ENCODE results near the gene DGCR2.

DNA sequence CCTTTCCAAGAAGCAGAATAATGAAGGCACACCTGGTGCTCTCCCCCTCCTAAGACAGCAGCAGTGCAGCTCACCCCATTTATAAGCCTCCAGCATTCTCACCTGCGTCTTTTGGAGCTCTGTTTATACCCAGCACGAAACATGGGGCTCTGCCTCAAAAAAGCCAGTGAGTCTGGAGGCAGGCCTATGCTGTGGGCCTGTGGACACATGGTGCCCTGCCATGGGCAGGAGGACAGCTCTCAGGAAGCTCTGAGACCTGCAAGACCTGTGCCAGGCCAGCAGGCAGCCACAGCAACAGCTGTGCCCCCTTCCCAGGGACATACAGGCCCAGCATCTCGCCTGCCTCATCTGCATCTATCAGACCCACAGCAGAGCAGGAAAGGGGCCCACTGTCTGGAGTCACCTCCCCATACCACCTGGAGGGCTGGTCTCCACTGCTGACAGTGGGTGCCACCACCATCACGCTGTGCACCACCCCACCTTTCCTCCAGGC, 64.2 kb downstream of the DGCR2 start:
- TF ChIP-seq, protein P1, sequence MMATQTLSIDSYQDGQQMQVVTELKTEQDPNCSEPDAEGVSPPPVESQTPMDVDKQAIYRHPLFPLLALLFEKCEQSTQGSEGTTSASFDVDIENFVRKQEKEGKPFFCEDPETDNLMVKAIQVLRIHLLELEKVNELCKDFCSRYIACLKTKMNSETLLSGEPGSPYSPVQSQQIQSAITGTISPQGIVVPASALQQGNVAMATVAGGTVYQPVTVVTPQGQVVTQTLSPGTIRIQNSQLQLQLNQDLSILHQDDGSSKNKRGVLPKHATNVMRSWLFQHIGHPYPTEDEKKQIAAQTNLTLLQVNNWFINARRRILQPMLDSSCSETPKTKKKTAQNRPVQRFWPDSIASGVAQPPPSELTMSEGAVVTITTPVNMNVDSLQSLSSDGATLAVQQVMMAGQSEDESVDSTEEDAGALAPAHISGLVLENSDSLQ (IDR thresholded peaks at IDR 0.05): no peak
- TF ChIP-seq ARNT (IDR thresholded peaks at IDR 0.05): no peak
- TF ChIP-seq FOXM1 (IDR thresholded peaks at IDR 0.05; ENCODE audit: borderline replicate concordance): no peak
- TF ChIP-seq CTBP1 (IDR thresholded peaks at IDR 0.05; ENCODE audit: borderline replicate concordance): no peak
- no peak for TF ChIP-seq SP1 (IDR thresholded peaks at IDR 0.05)
- no peak for TF ChIP-seq ELF4 (IDR thresholded peaks at IDR 0.05)
- TF ChIP-seq SUZ12 (IDR thresholded peaks at IDR 0.05): no peak
- TF ChIP-seq FOXK2 (IDR thresholded peaks at IDR 0.05): no peak
- TF ChIP-seq HDGF (IDR thresholded peaks at IDR 0.05; ENCODE audit: borderline replicate concordance): no peak
- TF ChIP-seq BHLHE40 (IDR thresholded peaks at IDR 0.05; ENCODE audit: borderline replicate concordance): no peak
- no peak for TF ChIP-seq NFRKB (IDR thresholded peaks at IDR 0.05)
- no peak for TF ChIP-seq TARDBP (IDR thresholded peaks at IDR 0.05)
- TF ChIP-seq L3MBTL2 (conservative IDR thresholded peaks at IDR 0.05): no peak

Data from HEK293T (cell line).